Inferior parietal cortex (tissue), 1 donor: ENCODE data around the gene C11orf21.

Experiments used
- DNase-seq: peaks from one replicate; pipeline ENCODE4 v3.0.0-alpha.2; 2016; ENCODE audit errors: extremely low spot score

The C11orf21 gene

GRCh38 chr11:2271327-2272227 lies 30.1 kb downstream of the C11orf21 start:
- DNase-seq = no peak

GRCh38 chr11:2271077-2271326 lies 30.7 kb downstream of the C11orf21 start:
- DNase-seq = no peak

- DNase-seq = no peak
Observed at GRCh38 chr11:2270322-2271076, 31.2 kb downstream of the C11orf21 start, which contains the start of gene ASCL2. Gene ASCL2, minus strand, starts transcription at chr11:2270588. Its CDS starts 256 bp downstream, at chr11:2270332.

GRCh38 chr11:2269601-2270321 lies 32.0 kb downstream of the C11orf21 start:
- DNase-seq = no peak

- DNase-seq = no peak
Observed at GRCh38 chr11:2268729-2269600, 32.8 kb downstream of the C11orf21 start.

- DNase-seq = no peak
Observed at GRCh38 chr11:2267851-2268728, 33.6 kb downstream of the C11orf21 start.

- DNase-seq = no peak
Observed at GRCh38 chr11:2267306-2267850, 34.3 kb downstream of the C11orf21 start.

GRCh38 chr11:2266586-2267305 lies 35.0 kb downstream of the C11orf21 start:
- DNase-seq = no peak

GRCh38 chr11:2265854-2266585 lies 35.7 kb downstream of the C11orf21 start:
- no peak for DNase-seq

GRCh38 chr11:2265396-2265795 lies 36.3 kb downstream of the C11orf21 start:
- DNase-seq = peak; percentile 6

GRCh38 chr11:2264366-2265053 lies 37.2 kb downstream of the C11orf21 start:
- DNase-seq = no peak

- DNase-seq = no peak
Observed at GRCh38 chr11:2263724-2264360, 37.9 kb downstream of the C11orf21 start.

- DNase-seq = no peak
Observed at GRCh38 chr11:2263071-2263565, 38.6 kb downstream of the C11orf21 start.

- DNase-seq = no peak
Observed at GRCh38 chr11:2262301-2263070, 39.2 kb downstream of the C11orf21 start.

GRCh38 chr11:2261436-2262230 lies 40.1 kb downstream of the C11orf21 start:
- no peak for DNase-seq
